Uterus (tissue), 4 donors: ENCODE results near the gene PLCH2. TPM values are rescaled to one million over a fixed set of nuclear protein-coding genes. Genes with fewer than 3 reads are reported as not detected.

Experiments used
- DNase-seq, 2 donors: peaks; one replicate each; pipeline ENCODE4 v3.0.0-alpha.2; 2019 to 2020
- H3K27ac ChIP-seq, 2 donors: fragments of 200-600 bp; sonication (generic); 1 replicate in 1 of 2; 2 replicates in 1 of 2; pipeline ENCODE4 v1.5.1; 2016 to 2018
- H3K27me3 ChIP-seq, 2 donors: fragments of 200-600 bp; sonication (generic); one replicate each; pipeline ENCODE4 v1.5.1; 2018 to 2019; ENCODE audit warnings: control low read depth in 1 of 2
- H3K36me3 ChIP-seq, 2 donors: fragments of 200-600 bp; sonication (generic); one replicate each; pipeline ENCODE4 v1.5.1; 2019; ENCODE audit warnings: control low read depth in 1 of 2
- H3K4me1 ChIP-seq, 2 donors: fragments of 200-600 bp; sonication (generic); one replicate each; pipeline ENCODE4 v1.5.1; 2018 to 2019; ENCODE audit warnings: control low read depth in 1 of 2
- H3K4me3 ChIP-seq, 2 donors: fragments of 200-600 bp; sonication (generic); 1 replicate in 1 of 2; 2 replicates in 1 of 2; pipeline ENCODE4 v1.5.1; 2018 to 2019; ENCODE audit warnings: mild to moderate bottlenecking in 1 of 2
- H3K9me3 ChIP-seq, 2 donors: fragments of 200-600 bp; sonication (generic); one replicate each; pipeline ENCODE4 v1.5.1; 2019; ENCODE audit warnings: control low read depth in 1 of 2
- POLR2A ChIP-seq, 2 donors: fragments of 450-650 bp; IDR thresholded peaks; one replicate each; pipeline ENCODE4 v1.6.1; 2016; ENCODE audit warnings: antibody characterized with exemption in 2 of 2, mild to moderate bottlenecking in 1 of 2, moderate library complexity in 1 of 2
- intact Hi-C: fragments of 100-400 bp; cut with DNase I; formaldehyde crosslinking; loops from one replicate; pipeline ENCODE4 v1.15.1; 2023; ENCODE audit warnings: low total_unique reads
- total RNA-seq, 4 donors: library from RNA; depleted of rRNA in 3 of 4; stranded (reverse); fragments of >200 nt in 3 of 4; gene quantifications; one replicate each; pipeline versions ENCODE4 v1.1.0 to v1.2.4, GENCODE V29; 2014 to 2023
- TF ChIP-seq, protein P1 (sequence below), 4 experiments: fragments of 200-600 bp in 2 of 4; fragments of 450-650 bp in 2 of 4; sonication (generic) in 2 of 4; IDR thresholded peaks; one replicate each; pipeline ENCODE4 v1.5.1; 2016 to 2019; ENCODE audit warnings: antibody characterized with exemption in 4 of 4, mild to moderate bottlenecking in 2 of 4, moderate library complexity in 1 of 4
- donor health status: DM: yes; HTN: yes; CAD: no.

PLCH2 gene
- total RNA-seq, 4 donors from 2014 or later = 0.21 to 3.0 TPM; not detected in 2

- no peak for DNase-seq
- Histone ChIP-seq H3K27ac (no peak overlapping the region), H3K9me3 (peaks cover 0 to 6% of the 10 kb centered on the region in 2 donors), H3K4me1 (no peaks in the 10 kb centered on the region), H3K27me3 (no peaks in the 10 kb centered on the region), H3K36me3 (no peaks in the 10 kb centered on the region), H3K4me3 (no peak overlapping the region)
- TF ChIP-seq, protein P1, sequence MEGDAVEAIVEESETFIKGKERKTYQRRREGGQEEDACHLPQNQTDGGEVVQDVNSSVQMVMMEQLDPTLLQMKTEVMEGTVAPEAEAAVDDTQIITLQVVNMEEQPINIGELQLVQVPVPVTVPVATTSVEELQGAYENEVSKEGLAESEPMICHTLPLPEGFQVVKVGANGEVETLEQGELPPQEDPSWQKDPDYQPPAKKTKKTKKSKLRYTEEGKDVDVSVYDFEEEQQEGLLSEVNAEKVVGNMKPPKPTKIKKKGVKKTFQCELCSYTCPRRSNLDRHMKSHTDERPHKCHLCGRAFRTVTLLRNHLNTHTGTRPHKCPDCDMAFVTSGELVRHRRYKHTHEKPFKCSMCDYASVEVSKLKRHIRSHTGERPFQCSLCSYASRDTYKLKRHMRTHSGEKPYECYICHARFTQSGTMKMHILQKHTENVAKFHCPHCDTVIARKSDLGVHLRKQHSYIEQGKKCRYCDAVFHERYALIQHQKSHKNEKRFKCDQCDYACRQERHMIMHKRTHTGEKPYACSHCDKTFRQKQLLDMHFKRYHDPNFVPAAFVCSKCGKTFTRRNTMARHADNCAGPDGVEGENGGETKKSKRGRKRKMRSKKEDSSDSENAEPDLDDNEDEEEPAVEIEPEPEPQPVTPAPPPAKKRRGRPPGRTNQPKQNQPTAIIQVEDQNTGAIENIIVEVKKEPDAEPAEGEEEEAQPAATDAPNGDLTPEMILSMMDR (IDR thresholded peaks at IDR 0.05) = no peak
- no peak for TF ChIP-seq POLR2A (IDR thresholded peaks at IDR 0.05)
- intact Hi-C loops = no loop called here
Observed at GRCh38 chr1:2486041-2486440, 10.0 kb downstream of the PLCH2 start.

GRCh38 chr1:2486558-2486957 is 10.5 kb downstream of the PLCH2 start:
- TF ChIP-seq, protein P1 (IDR thresholded peaks at IDR 0.05) = no peak
- no peak for TF ChIP-seq POLR2A (IDR thresholded peaks at IDR 0.05)
- DNase-seq = no peak
- H3K27me3 ChIP-seq = no peaks in the 10 kb centered on the region
- intact Hi-C loops = no loop called here
- H3K4me1 ChIP-seq = no peaks in the 10 kb centered on the region
- peaks cover 0 to 6% of the 10 kb centered on the region in 2 donors for H3K9me3 ChIP-seq
- no peaks in the 10 kb centered on the region for H3K36me3 ChIP-seq
- H3K27ac ChIP-seq = no peak overlapping the region
- no peak overlapping the region for H3K4me3 ChIP-seq

- TF ChIP-seq, protein P1 (IDR thresholded peaks at IDR 0.05) = no peak
- no peak for TF ChIP-seq POLR2A (IDR thresholded peaks at IDR 0.05)
- intact Hi-C loops = no loop called here
- H3K9me3 ChIP-seq = peaks cover 0 to 6% of the 10 kb centered on the region in 2 donors
- H3K4me3 ChIP-seq = no peak overlapping the region
- H3K4me1 ChIP-seq = no peaks in the 10 kb centered on the region
- no peak overlapping the region for H3K27ac ChIP-seq
- DNase-seq = no peak
- no peaks in the 10 kb centered on the region for H3K36me3 ChIP-seq
- H3K27me3 ChIP-seq = no peaks in the 10 kb centered on the region
Observed at GRCh38 chr1:2488688-2489087, 12.6 kb downstream of the PLCH2 start.

GRCh38 chr1:2489615-2490014 is 13.5 kb downstream of the PLCH2 start:
- DNase-seq = no peak
- no peaks in the 10 kb centered on the region for H3K36me3 ChIP-seq
- H3K4me1 ChIP-seq = no peaks in the 10 kb centered on the region
- no peaks in the 10 kb centered on the region for H3K27me3 ChIP-seq
- TF ChIP-seq POLR2A (IDR thresholded peaks at IDR 0.05) = no peak
- TF ChIP-seq, protein P1 (IDR thresholded peaks at IDR 0.05) = no peak
- H3K27ac ChIP-seq = no peak overlapping the region
- H3K4me3 ChIP-seq = no peak overlapping the region
- intact Hi-C loops = no loop called here
- H3K9me3 ChIP-seq = peaks cover 0 to 6% of the 10 kb centered on the region in 2 donors

DNA sequence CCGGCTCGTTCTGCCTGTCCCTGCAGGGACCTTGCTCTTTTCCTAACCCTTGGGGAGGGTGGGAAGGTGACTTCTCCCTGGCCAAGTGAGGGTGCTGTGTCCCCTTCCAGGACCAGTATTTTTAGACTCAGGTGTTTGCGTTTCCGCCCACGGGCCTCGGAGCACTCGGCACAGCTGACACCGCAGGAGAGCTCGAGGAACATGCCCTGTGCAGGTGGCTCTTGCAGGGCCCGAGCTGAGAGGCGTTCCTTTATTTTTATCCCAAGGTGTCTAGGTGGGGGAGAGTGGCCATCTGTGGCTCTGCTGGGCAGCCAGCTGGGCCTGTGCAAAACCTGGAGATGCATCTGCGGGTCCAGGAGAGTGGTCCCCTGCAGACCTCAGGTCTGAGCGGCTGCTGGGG is 16.0 kb downstream of the PLCH2 start:
- no peaks in the 10 kb centered on the region for H3K36me3 ChIP-seq
- no peak overlapping the region for H3K27ac ChIP-seq
- no peaks in the 10 kb centered on the region for H3K4me1 ChIP-seq
- H3K9me3 ChIP-seq = peaks cover 0 to 6% of the 10 kb centered on the region in 2 donors
- TF ChIP-seq POLR2A (IDR thresholded peaks at IDR 0.05) = no peak
- TF ChIP-seq, protein P1 (IDR thresholded peaks at IDR 0.05) = no peak
- no peaks in the 10 kb centered on the region for H3K27me3 ChIP-seq
- no peak for DNase-seq
- no peak overlapping the region for H3K4me3 ChIP-seq
- intact Hi-C loops = no loop called here
